Stimulated activated CD8-positive, alpha-beta memory T cell treated with anti-CD3 and anti-CD28 coated beads, Interleukin-7, amount 100 ng/mL, for 4 hours (primary cell): Measurements from ENCODE around the gene PRKCA.

Source experiments
- DNase-seq, 2 donors: peaks; one replicate each; pipeline ENCODE4 v3.0.0-alpha.2; 2020; ENCODE audit warnings: low read depth in 2 of 2

The PRKCA gene

DNA sequence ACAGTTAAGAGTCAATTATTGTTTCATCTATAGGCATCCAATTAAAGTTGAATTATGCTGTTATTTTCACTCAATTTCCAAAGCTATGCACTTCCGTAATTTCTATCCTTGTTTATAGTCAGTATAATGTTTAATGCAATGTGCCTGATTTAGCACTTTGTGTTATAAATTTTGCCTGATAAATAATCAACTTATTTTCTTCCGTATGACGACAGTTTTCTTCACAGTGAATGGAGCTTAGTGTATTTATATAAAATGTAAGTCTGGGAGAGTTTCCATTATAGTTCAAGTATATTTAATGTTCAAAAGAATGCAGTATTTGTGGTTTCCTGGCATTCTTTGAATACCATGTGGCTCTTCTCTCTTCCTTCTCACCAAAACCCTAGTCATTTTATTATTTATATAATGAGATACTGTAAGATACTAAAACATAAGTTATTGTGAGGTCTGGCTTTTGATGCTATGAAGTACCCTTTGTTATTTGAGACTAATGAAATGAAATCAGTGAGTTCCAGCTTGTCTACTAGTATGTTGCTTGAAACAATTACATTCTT, 240.6 kb downstream of the PRKCA start:
- DNase-seq = no peak

DNA sequence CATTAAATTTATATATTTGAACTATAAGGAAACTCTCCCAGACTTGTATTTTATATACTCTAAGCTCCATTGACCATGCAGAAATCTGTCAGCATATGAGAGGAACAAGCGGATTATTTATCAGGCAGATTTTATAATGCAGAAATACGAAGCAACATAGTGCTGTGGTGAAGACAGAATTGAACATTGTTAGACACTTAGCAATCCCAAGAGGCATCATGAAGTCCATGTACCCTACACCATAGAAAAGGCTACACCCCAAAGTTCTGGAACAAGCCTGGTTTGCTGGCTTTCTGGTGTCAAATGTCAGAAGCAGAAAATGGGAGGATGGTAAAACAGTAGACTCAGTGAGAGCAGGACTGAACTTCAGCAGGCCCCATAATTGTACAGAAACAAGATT, 241.1 kb downstream of the PRKCA start:
- no peak for DNase-seq

DNA sequence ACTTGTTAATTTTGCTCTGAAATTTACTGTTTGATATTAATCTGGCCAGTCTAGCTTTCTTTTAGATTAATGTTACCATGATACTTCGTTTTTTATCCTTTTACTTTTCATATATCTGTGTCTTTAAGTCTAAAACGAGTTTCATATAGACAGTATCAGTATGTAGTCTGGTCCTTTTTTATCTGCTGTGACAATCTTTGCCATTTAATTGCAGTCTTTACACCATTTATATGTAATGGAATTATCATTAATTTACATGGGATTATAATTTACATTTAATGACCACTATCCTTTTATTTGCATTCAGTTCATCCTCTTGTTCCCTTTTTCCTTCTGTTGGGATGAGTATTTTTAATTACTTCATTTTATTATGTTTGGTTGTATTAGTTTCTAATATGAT, 243.5 kb downstream of the PRKCA start:
- DNase-seq = no peak

DNA sequence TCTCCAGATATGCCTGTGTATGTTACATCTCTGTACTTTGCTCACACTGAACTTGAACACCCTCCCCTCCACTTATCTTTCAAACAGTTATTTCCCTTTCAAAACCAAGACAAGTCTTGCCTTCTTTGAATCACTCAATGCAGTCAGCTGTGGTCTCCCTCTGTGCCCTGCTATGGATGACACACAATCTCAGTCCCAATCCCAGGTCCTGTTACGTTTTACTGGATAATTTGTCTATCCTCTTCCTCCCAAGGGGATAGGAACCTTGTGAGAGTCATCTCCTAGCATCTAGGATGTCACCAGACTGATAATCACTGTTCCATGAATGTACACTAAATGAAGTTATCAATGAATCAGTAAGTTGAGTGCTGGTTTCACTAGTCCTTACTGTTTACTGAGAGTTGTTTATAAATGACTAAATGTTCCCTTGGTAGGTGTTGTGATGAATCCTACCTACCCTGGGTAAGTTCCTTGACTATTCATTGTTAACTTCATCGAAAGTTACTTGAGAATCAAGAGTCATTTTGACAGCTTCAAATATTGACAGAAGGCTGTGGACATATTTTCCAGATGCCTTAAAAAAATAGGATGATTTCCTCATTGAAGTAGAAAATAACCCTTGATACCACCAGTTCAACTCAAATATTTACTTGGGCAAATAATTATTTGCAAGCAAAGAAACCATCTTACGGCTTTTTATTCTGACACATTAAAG, 244.9 kb downstream of the PRKCA start:
- DNase-seq = no peak

DNA sequence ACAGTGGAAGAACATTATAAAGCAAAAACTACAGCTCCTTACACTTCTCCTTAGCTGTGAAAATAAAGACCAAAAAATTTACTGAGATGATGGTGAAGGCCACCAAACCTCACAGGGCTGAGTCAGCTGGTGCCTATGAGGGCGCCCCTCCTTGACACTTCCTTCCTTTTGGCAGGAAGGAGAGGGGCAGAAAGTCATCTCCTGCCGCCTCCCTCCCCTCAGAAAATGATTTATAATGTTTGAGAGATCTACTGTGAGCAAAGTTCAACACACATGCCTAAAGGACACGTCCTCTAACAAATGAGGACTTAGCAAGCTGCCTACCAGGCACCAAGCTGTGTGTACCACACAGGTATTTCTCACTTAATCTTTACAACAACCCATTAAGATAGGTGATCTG, 245.7 kb downstream of the PRKCA start:
- DNase-seq = peak; percentile 33 to 36

GRCh38 chr17:66548659-66549310, 246.4 kb downstream of the PRKCA start:
- DNase-seq = no peak

- no peak for DNase-seq
Observed at GRCh38 chr17:66549311-66549704, 246.9 kb downstream of the PRKCA start.

GRCh38 chr17:66549731-66550207, 247.4 kb downstream of the PRKCA start:
- no peak for DNase-seq

DNA sequence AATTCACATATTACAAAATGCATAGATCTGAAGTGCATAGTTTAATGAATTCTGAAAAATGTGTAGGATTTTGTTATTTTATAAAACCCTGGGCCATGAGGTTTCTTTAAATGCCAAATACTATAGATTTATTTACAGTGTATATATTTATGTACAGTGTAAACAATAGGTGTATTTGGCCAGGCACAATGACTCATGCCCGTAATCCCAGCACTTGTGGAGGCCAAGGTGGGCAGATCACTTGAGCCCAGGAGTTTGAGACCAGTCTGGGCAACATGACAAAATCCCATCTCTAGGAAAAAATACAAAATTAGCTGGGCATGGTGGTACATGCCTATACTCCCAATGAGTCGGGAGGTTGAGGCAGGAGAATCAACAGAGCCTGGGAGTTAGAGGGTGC, 249.4 kb downstream of the PRKCA start:
- no peak for DNase-seq

GRCh38 chr17:66552371-66552770, 250.0 kb downstream of the PRKCA start:
- no peak for DNase-seq

DNA sequence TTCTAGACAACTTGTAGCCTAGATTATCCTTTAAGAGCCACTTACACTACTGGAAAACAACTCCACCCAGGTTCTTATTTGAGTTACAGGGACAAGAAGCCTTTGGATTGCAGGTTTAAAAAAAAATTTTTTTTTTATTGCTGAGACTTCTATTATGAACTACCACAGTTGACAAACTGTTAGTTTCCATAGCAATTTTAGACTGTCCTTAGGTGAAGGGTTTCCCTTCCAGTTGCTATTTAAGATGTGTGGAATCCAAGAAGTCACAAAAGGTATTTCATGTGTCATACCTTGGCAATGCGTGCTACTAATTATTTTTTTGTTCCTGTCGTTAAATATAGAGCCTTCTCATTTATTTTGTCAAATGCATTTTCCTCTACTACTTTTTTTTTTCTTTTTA, 253.2 kb downstream of the PRKCA start:
- DNase-seq = no peak

DNA sequence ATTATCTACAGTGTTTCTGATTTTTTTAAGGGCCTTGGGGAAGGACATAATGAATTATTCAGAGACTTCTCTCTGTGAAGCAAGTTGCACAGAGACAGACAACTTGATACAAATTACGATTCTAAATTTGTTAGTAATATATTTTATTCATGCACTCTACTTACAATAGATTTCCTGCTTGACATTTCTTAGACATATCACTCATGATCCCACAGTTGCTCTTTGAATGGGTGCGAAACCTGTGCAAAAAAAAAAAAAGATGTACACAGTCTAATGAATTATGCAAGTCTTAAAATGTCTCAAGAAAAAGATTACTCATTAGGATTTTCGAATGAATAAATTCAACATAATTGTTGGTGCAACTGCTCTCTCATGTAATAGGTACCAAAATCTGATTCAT, 254.8 kb downstream of the PRKCA start:
- DNase-seq = no peak

- DNase-seq = no peak
Observed at GRCh38 chr17:66557886-66558285, 255.5 kb downstream of the PRKCA start.

DNA sequence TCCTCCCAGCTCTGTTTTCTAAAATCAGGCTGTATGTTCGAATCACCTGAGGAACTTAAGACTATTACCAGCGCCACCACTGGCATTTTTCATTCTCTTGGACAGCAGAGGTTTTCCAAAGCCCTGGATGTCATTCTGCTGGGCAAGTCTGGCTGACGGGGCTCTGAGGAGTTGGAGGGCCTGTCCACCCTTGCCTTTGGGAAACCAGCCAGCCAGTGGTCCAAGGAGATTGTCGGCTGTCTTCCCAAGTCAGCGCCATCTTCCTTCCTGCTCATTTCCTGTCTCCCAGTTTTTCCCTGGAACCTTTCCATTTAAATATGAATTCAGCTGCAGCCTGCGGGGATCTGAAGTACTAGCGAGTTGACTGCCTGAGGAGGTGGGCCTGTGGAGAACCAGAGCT, 258.3 kb downstream of the PRKCA start:
- no peak for DNase-seq

DNA sequence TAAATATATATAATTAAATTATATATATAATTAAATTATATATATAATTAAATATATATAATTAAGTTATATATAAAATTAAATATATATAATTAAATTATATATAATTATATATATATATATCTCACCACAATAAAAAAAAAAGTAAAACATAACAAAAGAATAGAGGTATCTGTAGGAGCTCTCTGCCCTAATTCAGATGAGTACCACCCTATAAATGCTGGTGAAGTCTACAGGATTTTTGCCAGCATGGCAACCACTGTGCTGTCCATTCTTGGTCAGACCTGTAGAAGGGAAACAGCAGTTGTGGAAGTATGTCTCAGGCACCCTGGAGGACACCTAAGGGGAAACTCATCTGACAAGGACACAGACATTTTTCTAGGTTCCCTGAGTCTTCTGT, 259.7 kb downstream of the PRKCA start:
- DNase-seq = no peak

DNA sequence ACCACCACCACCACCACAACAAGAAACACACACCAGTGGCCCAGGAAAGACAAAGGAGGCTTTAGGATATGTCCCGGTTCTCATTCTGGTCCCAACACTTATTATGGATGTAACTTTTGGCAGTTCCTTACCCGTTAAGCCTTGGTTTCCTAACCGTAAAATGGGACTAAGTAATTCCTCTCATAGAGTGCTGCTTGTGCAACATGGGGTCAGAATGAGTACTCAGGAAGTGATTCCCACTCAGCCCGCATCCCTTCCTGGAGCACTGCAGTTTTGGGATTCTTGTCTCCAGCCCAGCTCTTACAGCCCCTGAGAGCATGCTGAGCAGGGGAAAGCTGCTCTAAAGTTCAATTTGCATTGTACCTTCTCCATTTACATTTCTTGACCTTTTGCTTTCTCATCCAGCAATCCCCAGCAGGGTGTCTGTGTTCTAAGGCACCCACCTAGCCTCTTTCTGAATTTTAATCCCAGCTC, 262.6 kb downstream of the PRKCA start:
- no peak for DNase-seq

DNA sequence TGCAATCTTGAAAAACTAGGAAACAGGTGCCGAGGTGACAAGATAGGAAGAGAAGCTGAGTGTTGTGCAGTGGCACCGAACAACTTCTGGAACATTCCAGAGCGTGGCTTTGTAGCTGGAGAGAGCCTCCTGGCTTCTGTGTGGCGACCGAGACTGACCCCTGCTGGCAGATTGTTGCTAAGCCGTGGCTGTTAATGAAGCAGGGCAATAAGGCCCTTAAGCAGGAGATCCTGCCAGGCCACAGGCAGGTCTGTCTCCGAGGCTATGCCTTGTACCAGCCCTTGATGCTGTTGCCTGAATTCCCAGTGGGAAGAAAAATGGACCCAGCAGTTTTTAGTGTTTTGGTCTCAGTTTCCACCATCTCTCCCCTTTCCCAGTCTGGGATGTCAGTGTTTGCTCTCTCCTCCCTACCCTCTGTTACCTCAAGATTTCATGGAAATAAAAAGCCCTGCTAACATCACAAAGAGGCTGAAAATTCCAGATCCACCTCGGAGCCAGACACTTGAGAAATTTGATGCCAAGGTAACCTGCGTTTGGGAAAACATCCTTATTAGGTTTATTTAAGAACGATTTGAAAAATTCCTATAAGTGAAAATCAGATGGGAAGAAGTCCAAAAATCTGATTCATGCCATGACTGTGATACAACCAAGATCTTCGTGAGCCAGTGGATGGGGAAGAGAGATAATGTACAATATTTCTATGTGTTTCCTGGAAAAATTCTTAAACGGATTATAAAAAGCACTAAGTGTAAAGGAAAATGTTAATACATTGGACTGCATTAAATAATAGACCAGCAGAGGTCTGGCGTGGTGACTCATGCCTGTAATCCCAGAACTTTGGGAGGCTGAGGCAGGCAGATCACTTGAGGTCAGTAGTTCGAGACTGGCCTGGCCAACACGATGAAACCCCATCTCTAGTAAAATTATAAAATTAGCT, 265.1 kb downstream of the PRKCA start:
- DNase-seq = peak; percentile 67 to 75

GRCh38 chr17:66569572-66569971, 267.2 kb downstream of the PRKCA start:
- DNase-seq = no peak

- no peak for DNase-seq
Observed at GRCh38 chr17:66570447-66571195, 268.2 kb downstream of the PRKCA start.

GRCh38 chr17:66571745-66572144, 269.3 kb downstream of the PRKCA start:
- DNase-seq = no peak

DNA sequence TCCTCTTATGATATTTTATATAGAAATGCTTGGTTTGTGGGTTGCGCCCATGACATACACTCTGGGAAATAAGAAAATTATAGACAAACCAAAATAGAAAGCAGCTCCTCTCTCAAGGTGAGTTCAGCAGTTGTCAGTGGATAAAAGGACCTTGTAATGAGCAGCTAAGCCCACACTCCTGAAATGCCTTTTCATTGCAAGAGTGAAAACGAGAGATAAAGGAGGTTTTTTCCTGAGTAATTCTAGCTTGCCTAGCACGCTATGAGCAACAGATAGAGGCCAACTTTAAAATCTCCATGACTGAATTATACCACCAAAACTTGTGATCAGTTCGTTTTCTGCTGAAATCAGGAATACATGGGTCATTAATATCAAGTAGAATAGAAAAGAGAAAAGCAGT, 270.7 kb downstream of the PRKCA start:
- no peak for DNase-seq
